Measurements from ENCODE around the gene PRDM16. TPM values are rescaled to one million over a fixed set of nuclear protein-coding genes. Genes with fewer than 3 reads are reported as not detected.

Gene PRDM16
- total and polyA plus RNA-seq, 2 of the 13 experiments (the other 11 are each of a cell fraction or from before 2014, with no cell fraction given): 0.15 to 0.81 TPM

DNA sequence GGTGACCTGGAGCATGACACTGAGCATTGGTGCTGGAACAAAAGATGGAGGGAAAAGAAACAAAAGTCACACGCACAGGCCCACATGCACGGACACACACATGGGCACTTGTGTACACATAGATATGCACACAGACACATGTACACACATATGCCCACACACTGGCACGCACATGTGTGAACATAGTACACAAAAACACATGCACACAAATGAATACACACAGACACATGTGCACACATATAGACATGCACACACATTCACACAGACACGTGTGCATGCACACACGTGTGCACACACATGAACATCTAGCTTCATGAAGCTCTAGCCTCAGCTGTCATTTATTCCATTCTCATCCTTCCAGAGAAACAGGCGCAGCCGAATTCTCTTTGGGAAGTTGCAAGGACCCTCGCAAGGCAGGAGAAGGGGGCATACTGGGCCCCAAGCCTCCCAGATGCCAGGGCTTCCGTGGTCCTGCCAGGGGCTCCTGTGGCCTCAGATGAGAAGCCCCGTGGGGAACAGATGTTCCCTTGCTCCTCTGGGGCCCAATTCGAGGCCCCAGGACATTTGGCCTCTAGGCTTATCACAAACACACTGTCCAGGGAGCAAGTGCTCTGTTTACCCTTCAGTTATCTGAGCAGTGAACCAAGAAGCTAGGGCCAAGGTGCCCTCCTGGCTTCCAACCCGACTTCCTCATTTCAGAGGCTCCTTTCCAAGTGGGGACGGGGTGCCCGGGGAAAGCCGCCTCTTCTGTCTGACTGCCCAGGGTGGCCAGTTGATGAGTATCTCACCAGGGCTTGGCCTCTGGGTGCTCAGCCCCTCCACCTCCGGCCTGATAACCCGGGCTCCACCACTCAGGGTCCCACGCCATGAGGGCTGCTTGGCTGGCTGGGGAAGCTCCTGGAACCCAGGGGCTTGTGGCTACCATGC lies 269.1 kb downstream of the PRDM16 start (continued):
- peak; percentile 37; the same call in 1 of the 2 replicates for TF ChIP-seq ZNF609 (CRISPR knock-in tag; IDR thresholded peaks at IDR 0.05; ENCODE audit: borderline replicate concordance)
- TF ChIP-seq ZNF784 (CRISPR knock-in tag; IDR thresholded peaks at IDR 0.05; ENCODE audit: borderline replicate concordance): peak; percentile 62; the same call in 1 of the 2 replicates
- TF ChIP-seq SMAD9 (CRISPR knock-in tag; IDR thresholded peaks at IDR 0.05): no peak
- peak; percentile 55; the same call in 1 of the 2 replicates for TF ChIP-seq MED1 (CRISPR knock-in tag; IDR thresholded peaks at IDR 0.05)
- TF ChIP-seq, protein P1, sequence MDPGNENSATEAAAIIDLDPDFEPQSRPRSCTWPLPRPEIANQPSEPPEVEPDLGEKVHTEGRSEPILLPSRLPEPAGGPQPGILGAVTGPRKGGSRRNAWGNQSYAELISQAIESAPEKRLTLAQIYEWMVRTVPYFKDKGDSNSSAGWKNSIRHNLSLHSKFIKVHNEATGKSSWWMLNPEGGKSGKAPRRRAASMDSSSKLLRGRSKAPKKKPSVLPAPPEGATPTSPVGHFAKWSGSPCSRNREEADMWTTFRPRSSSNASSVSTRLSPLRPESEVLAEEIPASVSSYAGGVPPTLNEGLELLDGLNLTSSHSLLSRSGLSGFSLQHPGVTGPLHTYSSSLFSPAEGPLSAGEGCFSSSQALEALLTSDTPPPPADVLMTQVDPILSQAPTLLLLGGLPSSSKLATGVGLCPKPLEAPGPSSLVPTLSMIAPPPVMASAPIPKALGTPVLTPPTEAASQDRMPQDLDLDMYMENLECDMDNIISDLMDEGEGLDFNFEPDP (CRISPR knock-in tag; conservative IDR thresholded peaks at IDR 0.05): 0 out of 2 replicates have a peak, but pooled peaks have one; percentile 51
- TF ChIP-seq JUND (CRISPR knock-in tag; IDR thresholded peaks at IDR 0.05): no peak
- 0 out of 2 replicates have a peak, but pooled peaks have one; percentile 36 for TF ChIP-seq SMYD3 (CRISPR knock-in tag; IDR thresholded peaks at IDR 0.05)
- TF ChIP-seq ZNF772 (CRISPR knock-in tag; IDR thresholded peaks at IDR 0.05): no peak
- TF ChIP-seq SNAPC2 (CRISPR knock-in tag; IDR thresholded peaks at IDR 0.05): 0 out of 2 replicates have a peak, but pooled peaks have one; percentile 62
- TF ChIP-seq ZNF589 (CRISPR knock-in tag; conservative IDR thresholded peaks at IDR 0.05): no peak
- TF ChIP-seq ZFP1 (CRISPR knock-in tag; IDR thresholded peaks at IDR 0.05): no peak
- TF ChIP-seq IRF2 (CRISPR knock-in tag; IDR thresholded peaks at IDR 0.05): no peak
